NAMALWA (cell line): ENCODE results near the gene SLC17A5.
"Not testable (repeated sequence)": the region's sequence is repeated elsewhere in the genome, so short reads cannot be mapped to it uniquely, and the experiment has no call there.

Experiments
- DNase-seq: peaks from one replicate; pipeline ENCODE4 v3.0.0-alpha.2; 2015; ENCODE audit warnings: low spot score

The SLC17A5 gene

GRCh38 chr6:73614802-73615201 is 39.0 kb downstream of the SLC17A5 start:
- DNase-seq = no peak

GRCh38 chr6:73613806-73614536 is 39.8 kb downstream of the SLC17A5 start:
- no peak for DNase-seq

- no peak for DNase-seq
Measured at GRCh38 chr6:73612611-73613010, 41.2 kb downstream of the SLC17A5 start.

GRCh38 chr6:73610444-73611275 is 43.1 kb downstream of the SLC17A5 start:
- peak; percentile 66 for DNase-seq

- no peak for DNase-seq
Measured at GRCh38 chr6:73608761-73609160, 45.0 kb downstream of the SLC17A5 start.

- no peak for DNase-seq
Measured at GRCh38 chr6:73606428-73606827, 47.4 kb downstream of the SLC17A5 start.

GRCh38 chr6:73604461-73604860 is 49.3 kb downstream of the SLC17A5 start:
- DNase-seq = no peak

- DNase-seq = no peak
Measured at GRCh38 chr6:73604020-73604419, 49.8 kb downstream of the SLC17A5 start.

GRCh38 chr6:73586416-73586974 is 67.3 kb downstream of the SLC17A5 start:
- no peak for DNase-seq

- DNase-seq = peak; percentile 85
Measured at GRCh38 chr6:73585566-73586415, 68.0 kb downstream of the SLC17A5 start.

- no peak for DNase-seq
Measured at GRCh38 chr6:73581293-73581692, 72.5 kb downstream of the SLC17A5 start.

- DNase-seq = no peak
Measured at GRCh38 chr6:73580247-73581149, 73.3 kb downstream of the SLC17A5 start.

GRCh38 chr6:73579851-73580246 is 73.9 kb downstream of the SLC17A5 start:
- DNase-seq = no peak

GRCh38 chr6:73579389-73579788 is 74.4 kb downstream of the SLC17A5 start:
- DNase-seq = no peak

GRCh38 chr6:73577676-73578075 is 76.1 kb downstream of the SLC17A5 start:
- DNase-seq = no peak

GRCh38 chr6:73572531-73572930 is 81.3 kb downstream of the SLC17A5 start:
- DNase-seq = not testable (repeated sequence)

- not testable (repeated sequence) for DNase-seq
Measured at GRCh38 chr6:73571218-73572181, 82.3 kb downstream of the SLC17A5 start.

- no peak for DNase-seq
Measured at GRCh38 chr6:73569121-73569520, 84.7 kb downstream of the SLC17A5 start.

GRCh38 chr6:73566954-73567591 is 86.7 kb downstream of the SLC17A5 start:
- DNase-seq = no peak
